Measurements from ENCODE around the gene GPSM3.
A peak's percentile ranks its signal among the peaks of the same experiment; 100 is the strongest.

Gene GPSM3

DNA sequence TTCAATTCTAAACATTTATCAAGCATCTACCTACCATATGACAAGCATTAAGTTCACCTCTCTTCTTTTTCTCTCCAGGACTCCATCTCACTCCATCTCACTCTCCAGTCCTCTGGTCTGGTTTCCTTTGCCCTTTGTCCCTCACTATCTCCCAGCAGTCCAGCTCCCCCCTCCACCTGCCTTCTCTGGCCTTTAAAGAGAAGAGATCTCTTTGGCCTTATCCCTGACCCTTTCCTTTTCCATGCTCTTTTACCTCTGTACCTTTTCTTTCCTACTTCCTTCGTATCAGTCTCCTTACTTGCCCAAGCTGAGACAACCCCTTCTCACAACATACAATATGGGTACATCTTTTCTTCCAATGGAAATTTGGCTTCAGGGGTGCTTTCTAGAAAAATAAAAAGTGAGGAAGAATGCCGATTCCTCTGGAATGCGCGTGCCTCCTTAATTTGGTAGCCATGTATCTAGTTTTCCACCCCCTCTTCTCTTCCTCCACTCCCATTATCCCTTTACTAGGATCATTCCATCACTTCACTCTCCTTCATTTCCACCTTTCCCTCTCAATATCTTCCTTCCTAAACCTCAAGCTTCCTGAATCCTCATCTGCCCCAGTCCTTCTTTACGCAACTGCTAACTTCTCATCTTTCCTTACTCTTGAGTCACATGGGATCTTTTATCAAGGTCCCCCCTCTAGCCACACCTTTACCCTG, 15.8 kb downstream of the GPSM3 start:
- peak overlapping the region; percentile 48 for H3K4me3 ChIP-seq (ENCODE audit: low read depth, low read length)
- H3K4me1 ChIP-seq (ENCODE audit: control insufficient read depth, insufficient read depth, low read length), result peaks cover 14% of the 10 kb centered on the region
- CTCF ChIA-PET, result interaction anchor here (0.6 to 1.6 kb wide), 8 partner anchors 9 to 78 kb away, joined by 3 to 15 read pairs (median 4); no protein-coding TSS in a partner anchor
- H3K9me3 ChIP-seq (ENCODE audit: control insufficient read depth, insufficient read depth, low read depth, low read length), result no peaks in the 10 kb centered on the region
- H3K36me3 ChIP-seq (ENCODE audit: control insufficient read depth in 2 of 2, insufficient read depth in 1 of 2, low read length in 2 of 2), result peaks cover 0 to 29% of the 10 kb centered on the region in 2 experiments; a peak in 2 of 3 replicates
- H3K27ac ChIP-seq (ENCODE audit: extremely low read depth, low read depth, low read length), result peak overlapping the region; percentile 80
- POLR2A ChIA-PET, result interaction anchor here (0.6 to 2.5 kb wide), 22 partner anchors 7 to 1028 kb away, joined by 3 to 38 read pairs (median 5); partner anchors contain the start of genes ATF6B, EGFL8, FKBPL and GPSM3
- TF ChIP-seq KLF1 (tag by site-specific recombination; IDR thresholded peaks at IDR 0.05) (peak; percentile 60; the same call in 1 of the 2 replicates), PRDM10 (tag by site-specific recombination; IDR thresholded peaks at IDR 0.05) (peak; percentile 95), ZNF223 (tag by site-specific recombination; IDR thresholded peaks at IDR 0.05) (0 out of 2 replicates have a peak, but pooled peaks have one; percentile 31), ZBTB20 (tag by site-specific recombination; IDR thresholded peaks at IDR 0.05) (peak; percentile 73), ZNF366 (tag by site-specific recombination; conservative IDR thresholded peaks at IDR 0.05) (peak; percentile 81), ZNF791 (tag by site-specific recombination; IDR thresholded peaks at IDR 0.05) (no peak), ZNF2 (tag by site-specific recombination; IDR thresholded peaks at IDR 0.05) (peak; percentile 34; the same call in 1 of the 2 replicates), ZNF10 (tag by site-specific recombination; IDR thresholded peaks at IDR 0.05) (no peak; the same call in 1 of the 2 replicates), OVOL3 (tag by site-specific recombination; IDR thresholded peaks at IDR 0.05) (0 out of 2 replicates have a peak, but pooled peaks have one; percentile 32), IKZF3 (tag by site-specific recombination; IDR thresholded peaks at IDR 0.05) (peak; percentile 65), ZIC2 (tag by site-specific recombination; IDR thresholded peaks at IDR 0.05) (no peak), PRDM1 (tag by site-specific recombination; IDR thresholded peaks at IDR 0.05) (peak; percentile 95), PATZ1 (tag by site-specific recombination; IDR thresholded peaks at IDR 0.05) (no peak; the same call in 1 of the 2 replicates), WT1 (tag by site-specific recombination; IDR thresholded peaks at IDR 0.05) (0 out of 2 replicates have a peak, but pooled peaks have one; percentile 43), MYNN (tag by site-specific recombination; IDR thresholded peaks at IDR 0.05; ENCODE audit: borderline replicate concordance) (0 out of 2 replicates have a peak, but pooled peaks have one; percentile 5), ZNF600 (tag by site-specific recombination; IDR thresholded peaks at IDR 0.05) (peak; percentile 23; the same call in 1 of the 2 replicates), ZNF701 (tag by site-specific recombination; IDR thresholded peaks at IDR 0.05) (no peak), ZNF248 (tag by site-specific recombination; IDR thresholded peaks at IDR 0.05) (no peak), KLF9 (tag by site-specific recombination; IDR thresholded peaks at IDR 0.05; ENCODE audit: low read depth) (peak; percentile 4; the same call in 1 of the 2 replicates), ZNF521 (tag by site-specific recombination; IDR thresholded peaks at IDR 0.05) (no peak)
- TF ChIP-seq, protein P1, sequence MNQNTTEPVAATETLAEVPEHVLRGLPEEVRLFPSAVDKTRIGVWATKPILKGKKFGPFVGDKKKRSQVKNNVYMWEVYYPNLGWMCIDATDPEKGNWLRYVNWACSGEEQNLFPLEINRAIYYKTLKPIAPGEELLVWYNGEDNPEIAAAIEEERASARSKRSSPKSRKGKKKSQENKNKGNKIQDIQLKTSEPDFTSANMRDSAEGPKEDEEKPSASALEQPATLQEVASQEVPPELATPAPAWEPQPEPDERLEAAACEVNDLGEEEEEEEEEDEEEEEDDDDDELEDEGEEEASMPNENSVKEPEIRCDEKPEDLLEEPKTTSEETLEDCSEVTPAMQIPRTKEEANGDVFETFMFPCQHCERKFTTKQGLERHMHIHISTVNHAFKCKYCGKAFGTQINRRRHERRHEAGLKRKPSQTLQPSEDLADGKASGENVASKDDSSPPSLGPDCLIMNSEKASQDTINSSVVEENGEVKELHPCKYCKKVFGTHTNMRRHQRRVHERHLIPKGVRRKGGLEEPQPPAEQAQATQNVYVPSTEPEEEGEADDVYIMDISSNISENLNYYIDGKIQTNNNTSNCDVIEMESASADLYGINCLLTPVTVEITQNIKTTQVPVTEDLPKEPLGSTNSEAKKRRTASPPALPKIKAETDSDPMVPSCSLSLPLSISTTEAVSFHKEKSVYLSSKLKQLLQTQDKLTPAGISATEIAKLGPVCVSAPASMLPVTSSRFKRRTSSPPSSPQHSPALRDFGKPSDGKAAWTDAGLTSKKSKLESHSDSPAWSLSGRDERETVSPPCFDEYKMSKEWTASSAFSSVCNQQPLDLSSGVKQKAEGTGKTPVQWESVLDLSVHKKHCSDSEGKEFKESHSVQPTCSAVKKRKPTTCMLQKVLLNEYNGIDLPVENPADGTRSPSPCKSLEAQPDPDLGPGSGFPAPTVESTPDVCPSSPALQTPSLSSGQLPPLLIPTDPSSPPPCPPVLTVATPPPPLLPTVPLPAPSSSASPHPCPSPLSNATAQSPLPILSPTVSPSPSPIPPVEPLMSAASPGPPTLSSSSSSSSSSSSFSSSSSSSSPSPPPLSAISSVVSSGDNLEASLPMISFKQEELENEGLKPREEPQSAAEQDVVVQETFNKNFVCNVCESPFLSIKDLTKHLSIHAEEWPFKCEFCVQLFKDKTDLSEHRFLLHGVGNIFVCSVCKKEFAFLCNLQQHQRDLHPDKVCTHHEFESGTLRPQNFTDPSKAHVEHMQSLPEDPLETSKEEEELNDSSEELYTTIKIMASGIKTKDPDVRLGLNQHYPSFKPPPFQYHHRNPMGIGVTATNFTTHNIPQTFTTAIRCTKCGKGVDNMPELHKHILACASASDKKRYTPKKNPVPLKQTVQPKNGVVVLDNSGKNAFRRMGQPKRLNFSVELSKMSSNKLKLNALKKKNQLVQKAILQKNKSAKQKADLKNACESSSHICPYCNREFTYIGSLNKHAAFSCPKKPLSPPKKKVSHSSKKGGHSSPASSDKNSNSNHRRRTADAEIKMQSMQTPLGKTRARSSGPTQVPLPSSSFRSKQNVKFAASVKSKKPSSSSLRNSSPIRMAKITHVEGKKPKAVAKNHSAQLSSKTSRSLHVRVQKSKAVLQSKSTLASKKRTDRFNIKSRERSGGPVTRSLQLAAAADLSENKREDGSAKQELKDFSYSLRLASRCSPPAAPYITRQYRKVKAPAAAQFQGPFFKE (tag by site-specific recombination; IDR thresholded peaks at IDR 0.05; ENCODE audit: borderline replicate concordance), result peak; percentile 32; the same call in 1 of the 2 replicates
- TF ChIP-seq, protein P2, sequence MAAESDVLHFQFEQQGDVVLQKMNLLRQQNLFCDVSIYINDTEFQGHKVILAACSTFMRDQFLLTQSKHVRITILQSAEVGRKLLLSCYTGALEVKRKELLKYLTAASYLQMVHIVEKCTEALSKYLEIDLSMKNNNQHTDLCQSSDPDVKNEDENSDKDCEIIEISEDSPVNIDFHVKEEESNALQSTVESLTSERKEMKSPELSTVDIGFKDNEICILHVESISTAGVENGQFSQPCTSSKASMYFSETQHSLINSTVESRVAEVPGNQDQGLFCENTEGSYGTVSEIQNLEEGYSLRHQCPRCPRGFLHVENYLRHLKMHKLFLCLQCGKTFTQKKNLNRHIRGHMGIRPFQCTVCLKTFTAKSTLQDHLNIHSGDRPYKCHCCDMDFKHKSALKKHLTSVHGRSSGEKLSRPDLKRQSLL (tag by site-specific recombination; IDR thresholded peaks at IDR 0.05), result no peak
- TF ChIP-seq, protein P3, sequence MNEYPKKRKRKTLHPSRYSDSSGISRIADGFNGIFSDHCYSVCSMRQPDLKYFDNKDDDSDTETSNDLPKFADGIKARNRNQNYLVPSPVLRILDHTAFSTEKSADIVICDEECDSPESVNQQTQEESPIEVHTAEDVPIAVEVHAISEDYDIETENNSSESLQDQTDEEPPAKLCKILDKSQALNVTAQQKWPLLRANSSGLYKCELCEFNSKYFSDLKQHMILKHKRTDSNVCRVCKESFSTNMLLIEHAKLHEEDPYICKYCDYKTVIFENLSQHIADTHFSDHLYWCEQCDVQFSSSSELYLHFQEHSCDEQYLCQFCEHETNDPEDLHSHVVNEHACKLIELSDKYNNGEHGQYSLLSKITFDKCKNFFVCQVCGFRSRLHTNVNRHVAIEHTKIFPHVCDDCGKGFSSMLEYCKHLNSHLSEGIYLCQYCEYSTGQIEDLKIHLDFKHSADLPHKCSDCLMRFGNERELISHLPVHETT (tag by site-specific recombination; IDR thresholded peaks at IDR 0.05), result peak; percentile 66; the same call in 1 of the 2 replicates
